ENCODE measurements around the gene CINP.

The CINP gene

GRCh38 chr14:102325791-102326345 is 36.8 kb downstream of the CINP start:
- WGBS: 75% methylated on average over 9 of the region's 9 CpGs
- Histone ChIP-seq H3K4me3 (ENCODE audit: insufficient read depth in 1 of 2, low read depth in 1 of 2, low read length in 2 of 2) (no peak overlapping the region), H2BK12ac (ENCODE audit: low read length in 2 of 2) (no peak overlapping the region), H3K4me2 (ENCODE audit: low read length, poor library complexity, severe bottlenecking) (no peak overlapping the region), H3K9me3 (ENCODE audit: control insufficient read depth, low read length) (no peaks in the 10 kb centered on the region), H3K27me3 (ENCODE audit: control insufficient read depth in 1 of 2, insufficient read depth in 1 of 2, low read length in 2 of 2) (no peaks in the 10 kb centered on the region), H3K36me3 (ENCODE audit: control insufficient read depth in 1 of 2, insufficient read depth in 2 of 2, low read depth in 1 of 2, low read length in 2 of 2) (peaks cover 7 to 17% of the 10 kb centered on the region in 2 experiments), H2AK5ac (ENCODE audit: low read length, severe bottlenecking) (no peak overlapping the region), H2AFZ (ENCODE audit: low read depth, low read length) (no peak overlapping the region), H2BK5ac (ENCODE audit: low read depth, low read length, poor library complexity, severe bottlenecking) (no peak overlapping the region), H3K14ac (ENCODE audit: low read length in 2 of 2) (no peak overlapping the region), H4K91ac (ENCODE audit: low read length) (peak overlapping the region; percentile 30), H2BK15ac (ENCODE audit: low read depth, poor library complexity, severe bottlenecking) (no peak overlapping the region), H3K18ac (ENCODE audit: low read depth in 1 of 2, low read length in 2 of 2) (peak overlapping the region in 1 of 2 experiments; percentile 8), H4K8ac (ENCODE audit: low read length) (no peak overlapping the region), H3K9ac (ENCODE audit: low read length) (no peak overlapping the region), H2BK120ac (ENCODE audit: low read depth, low read length) (no peak overlapping the region), H3K23ac (ENCODE audit: low read length in 2 of 2) (no peak overlapping the region), H3K27ac (ENCODE audit: low read length, poor library complexity, severe bottlenecking) (peak overlapping the region; percentile 35), H3K4me1 (ENCODE audit: control insufficient read depth, insufficient read depth, low read depth, low read length) (peaks cover 11% of the 10 kb centered on the region), H3K79me1 (replicated peaks; ENCODE audit: low read length, poor library complexity, severe bottlenecking) (peaks cover 16% of the 10 kb centered on the region), H3K4ac (ENCODE audit: low read depth in 1 of 2, low read length in 2 of 2) (no peak overlapping the region)
- DNase-seq: peak; percentile 8

GRCh38 chr14:102323102-102323501 is 39.6 kb downstream of the CINP start:
- H4K8ac ChIP-seq (ENCODE audit: low read length): no peak overlapping the region
- H2BK15ac ChIP-seq (ENCODE audit: low read depth, poor library complexity, severe bottlenecking): no peak overlapping the region
- 63% methylated on average over 8 of the region's 8 CpGs for WGBS
- H3K4me1 ChIP-seq (ENCODE audit: control insufficient read depth, insufficient read depth, low read depth, low read length): peaks cover 16% of the 10 kb centered on the region
- no peak overlapping the region for H2BK120ac ChIP-seq (ENCODE audit: low read depth, low read length)
- H3K36me3 ChIP-seq (ENCODE audit: control insufficient read depth in 1 of 2, insufficient read depth in 2 of 2, low read depth in 1 of 2, low read length in 2 of 2): peaks cover 7 to 17% of the 10 kb centered on the region in 2 experiments
- peak; percentile 83 for DNase-seq
- no peak overlapping the region for H3K18ac ChIP-seq (ENCODE audit: low read depth in 1 of 2, low read length in 2 of 2)
- no peak overlapping the region for H2BK12ac ChIP-seq (ENCODE audit: low read length in 2 of 2)
- no peak overlapping the region for H3K4me2 ChIP-seq (ENCODE audit: low read length, poor library complexity, severe bottlenecking)
- H2AK5ac ChIP-seq (ENCODE audit: low read length, severe bottlenecking): no peak overlapping the region
- no peaks in the 10 kb centered on the region for H3K27me3 ChIP-seq (ENCODE audit: control insufficient read depth in 1 of 2, insufficient read depth in 1 of 2, low read length in 2 of 2)
- peak overlapping the region; percentile 61 for H3K9ac ChIP-seq (ENCODE audit: low read length)
- no peak overlapping the region for H3K14ac ChIP-seq (ENCODE audit: low read length in 2 of 2)
- H3K23ac ChIP-seq (ENCODE audit: low read length in 2 of 2): no peak overlapping the region
- no peak overlapping the region for H2AFZ ChIP-seq (ENCODE audit: low read depth, low read length)
- H3K79me1 ChIP-seq (replicated peaks; ENCODE audit: low read length, poor library complexity, severe bottlenecking): peaks cover 21% of the 10 kb centered on the region
- H3K4me3 ChIP-seq (ENCODE audit: insufficient read depth in 1 of 2, low read depth in 1 of 2, low read length in 2 of 2): no peak overlapping the region
- no peak overlapping the region for H3K27ac ChIP-seq (ENCODE audit: low read length, poor library complexity, severe bottlenecking)
- no peak overlapping the region for H4K91ac ChIP-seq (ENCODE audit: low read length)
- no peak overlapping the region for H3K4ac ChIP-seq (ENCODE audit: low read depth in 1 of 2, low read length in 2 of 2)
- H3K9me3 ChIP-seq (ENCODE audit: control insufficient read depth, low read length): no peaks in the 10 kb centered on the region
- no peak overlapping the region for H2BK5ac ChIP-seq (ENCODE audit: low read depth, low read length, poor library complexity, severe bottlenecking)

DNA sequence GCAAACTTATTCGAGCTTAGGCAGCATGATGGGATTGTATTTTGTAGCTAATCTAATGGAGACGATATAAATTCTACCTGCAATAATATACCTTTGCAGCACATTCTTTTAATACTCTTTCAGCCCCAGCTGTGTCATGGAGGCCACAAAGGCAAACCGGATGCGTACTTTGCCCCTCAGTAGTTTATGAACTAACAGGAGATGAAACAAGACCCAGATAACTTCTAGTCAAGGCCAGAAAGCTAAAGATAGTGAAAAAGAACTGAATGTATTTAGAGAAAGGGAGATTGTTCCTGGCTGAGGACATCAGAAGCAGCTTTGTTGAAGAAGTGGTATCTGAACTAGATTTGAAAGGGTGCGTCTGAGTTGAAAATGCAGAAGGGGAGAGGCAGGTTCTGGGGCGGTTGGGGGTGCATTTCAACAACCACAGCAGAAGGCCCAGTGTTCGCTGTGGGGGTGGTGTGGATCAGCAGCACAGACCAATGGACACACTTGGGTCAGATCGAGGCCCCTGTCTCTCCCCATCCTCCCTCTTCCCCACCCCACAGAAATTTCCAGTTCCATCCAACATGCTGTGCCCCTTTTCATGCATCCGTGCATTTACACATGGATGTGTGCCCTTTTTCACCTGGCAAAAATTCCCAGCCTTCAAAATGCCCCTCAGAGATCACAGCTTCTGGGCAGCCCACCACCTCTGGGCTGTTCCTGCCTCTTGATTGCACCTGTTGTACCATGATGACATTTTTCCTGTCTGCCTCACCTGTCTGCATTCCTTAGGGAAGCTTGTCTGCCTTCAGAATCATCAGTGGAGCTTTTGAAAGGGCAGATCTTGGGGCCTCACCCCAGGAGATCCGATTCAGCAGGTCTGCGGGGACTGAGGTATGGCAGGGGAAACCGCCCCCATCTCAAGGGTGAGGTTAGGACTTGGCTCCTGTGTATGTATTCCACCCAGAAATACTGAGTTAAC is 41.0 kb downstream of the CINP start:
- WGBS: 92% methylated on average over 11 of the region's 12 CpGs
- H2BK5ac ChIP-seq (ENCODE audit: low read depth, low read length, poor library complexity, severe bottlenecking): no peak overlapping the region

More for the DNA sequence above, 41.0 kb downstream of the CINP start:
- no peak overlapping the region for H3K23ac ChIP-seq (ENCODE audit: low read length in 2 of 2)
- no peaks in the 10 kb centered on the region for H3K27me3 ChIP-seq (ENCODE audit: control insufficient read depth in 1 of 2, insufficient read depth in 1 of 2, low read length in 2 of 2)
- H3K14ac ChIP-seq (ENCODE audit: low read length in 2 of 2): no peak overlapping the region
- H3K9me3 ChIP-seq (ENCODE audit: control insufficient read depth, low read length): no peaks in the 10 kb centered on the region
- H3K36me3 ChIP-seq (ENCODE audit: control insufficient read depth in 1 of 2, insufficient read depth in 2 of 2, low read depth in 1 of 2, low read length in 2 of 2): peaks cover 6 to 12% of the 10 kb centered on the region in 2 experiments
- no peak overlapping the region for H3K4ac ChIP-seq (ENCODE audit: low read depth in 1 of 2, low read length in 2 of 2)
- DNase-seq: no peak
- H3K4me2 ChIP-seq (ENCODE audit: low read length, poor library complexity, severe bottlenecking): no peak overlapping the region
- H2BK12ac ChIP-seq (ENCODE audit: low read length in 2 of 2): no peak overlapping the region
- no peak overlapping the region for H4K8ac ChIP-seq (ENCODE audit: low read length)
- peaks cover 21% of the 10 kb centered on the region for H3K79me1 ChIP-seq (replicated peaks; ENCODE audit: low read length, poor library complexity, severe bottlenecking)
- H4K91ac ChIP-seq (ENCODE audit: low read length): no peak overlapping the region
- no peak overlapping the region for H3K9ac ChIP-seq (ENCODE audit: low read length)
- H2AFZ ChIP-seq (ENCODE audit: low read depth, low read length): no peak overlapping the region
- no peak overlapping the region for H3K27ac ChIP-seq (ENCODE audit: low read length, poor library complexity, severe bottlenecking)
- no peak overlapping the region for H3K4me3 ChIP-seq (ENCODE audit: insufficient read depth in 1 of 2, low read depth in 1 of 2, low read length in 2 of 2)
- peaks cover 18% of the 10 kb centered on the region for H3K4me1 ChIP-seq (ENCODE audit: control insufficient read depth, insufficient read depth, low read depth, low read length)
- no peak overlapping the region for H3K18ac ChIP-seq (ENCODE audit: low read depth in 1 of 2, low read length in 2 of 2)
- H2AK5ac ChIP-seq (ENCODE audit: low read length, severe bottlenecking): no peak overlapping the region
- H2BK15ac ChIP-seq (ENCODE audit: low read depth, poor library complexity, severe bottlenecking): no peak overlapping the region
- no peak overlapping the region for H2BK120ac ChIP-seq (ENCODE audit: low read depth, low read length)
